Esophagus squamous epithelium (tissue), 4 donors: ENCODE data around the gene ZFP36L1.

ENCODE experiments used
- POLR2A ChIP-seq, 4 donors: fragments of 450-650 bp; IDR thresholded peaks; one replicate each; pipeline ENCODE4 v1.6.1; 2017; ENCODE audit warnings: antibody characterized with exemption in 4 of 4, mild to moderate bottlenecking in 4 of 4, moderate library complexity in 3 of 4
- TF ChIP-seq, protein P1 (sequence below), 6 experiments: fragments of 450-650 bp in 4 of 6; fragments of 200-600 bp in 2 of 6; sonication (generic) in 2 of 6; IDR thresholded peaks; one replicate each; pipeline ENCODE4 v1.5.1; 2016 to 2019; ENCODE audit warnings: antibody characterized with exemption in 6 of 6, mild to moderate bottlenecking in 4 of 6, moderate library complexity in 4 of 6

DNA sequence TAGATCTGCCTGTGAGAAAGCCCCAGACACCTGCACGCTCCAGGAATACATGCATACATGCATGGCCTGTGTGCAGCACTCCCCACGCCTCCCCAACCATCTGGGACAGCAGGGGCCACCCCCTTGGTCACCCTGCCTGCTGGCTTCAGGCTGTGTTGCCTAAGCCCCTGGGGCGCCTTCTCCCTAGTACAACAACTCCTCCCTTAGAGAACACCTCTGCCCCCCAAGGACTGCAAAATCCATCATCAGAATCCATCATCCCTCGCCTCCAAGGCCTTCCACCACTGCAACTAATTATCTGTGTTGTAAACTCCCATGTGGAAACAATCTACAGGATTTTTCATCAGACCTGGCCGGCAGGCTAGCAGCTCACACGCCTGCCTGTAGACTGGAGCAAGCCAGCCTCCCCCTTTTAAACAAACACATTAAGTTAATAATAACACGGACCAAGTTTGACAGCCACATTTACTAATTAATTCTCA, 36.8 kb downstream of the ZFP36L1 start:
- TF ChIP-seq, protein P1, sequence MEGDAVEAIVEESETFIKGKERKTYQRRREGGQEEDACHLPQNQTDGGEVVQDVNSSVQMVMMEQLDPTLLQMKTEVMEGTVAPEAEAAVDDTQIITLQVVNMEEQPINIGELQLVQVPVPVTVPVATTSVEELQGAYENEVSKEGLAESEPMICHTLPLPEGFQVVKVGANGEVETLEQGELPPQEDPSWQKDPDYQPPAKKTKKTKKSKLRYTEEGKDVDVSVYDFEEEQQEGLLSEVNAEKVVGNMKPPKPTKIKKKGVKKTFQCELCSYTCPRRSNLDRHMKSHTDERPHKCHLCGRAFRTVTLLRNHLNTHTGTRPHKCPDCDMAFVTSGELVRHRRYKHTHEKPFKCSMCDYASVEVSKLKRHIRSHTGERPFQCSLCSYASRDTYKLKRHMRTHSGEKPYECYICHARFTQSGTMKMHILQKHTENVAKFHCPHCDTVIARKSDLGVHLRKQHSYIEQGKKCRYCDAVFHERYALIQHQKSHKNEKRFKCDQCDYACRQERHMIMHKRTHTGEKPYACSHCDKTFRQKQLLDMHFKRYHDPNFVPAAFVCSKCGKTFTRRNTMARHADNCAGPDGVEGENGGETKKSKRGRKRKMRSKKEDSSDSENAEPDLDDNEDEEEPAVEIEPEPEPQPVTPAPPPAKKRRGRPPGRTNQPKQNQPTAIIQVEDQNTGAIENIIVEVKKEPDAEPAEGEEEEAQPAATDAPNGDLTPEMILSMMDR (IDR thresholded peaks at IDR 0.05), result no peak
- no peak for TF ChIP-seq POLR2A (IDR thresholded peaks at IDR 0.05)
